ENCODE measurements around the gene PLXNA4. TPM values are rescaled to one million over a fixed set of nuclear protein-coding genes. Genes with fewer than 3 reads are reported as not detected.

Gene PLXNA4
- total RNA-seq, 1 experiment from 2014 or later, result 0.11 TPM

DNA sequence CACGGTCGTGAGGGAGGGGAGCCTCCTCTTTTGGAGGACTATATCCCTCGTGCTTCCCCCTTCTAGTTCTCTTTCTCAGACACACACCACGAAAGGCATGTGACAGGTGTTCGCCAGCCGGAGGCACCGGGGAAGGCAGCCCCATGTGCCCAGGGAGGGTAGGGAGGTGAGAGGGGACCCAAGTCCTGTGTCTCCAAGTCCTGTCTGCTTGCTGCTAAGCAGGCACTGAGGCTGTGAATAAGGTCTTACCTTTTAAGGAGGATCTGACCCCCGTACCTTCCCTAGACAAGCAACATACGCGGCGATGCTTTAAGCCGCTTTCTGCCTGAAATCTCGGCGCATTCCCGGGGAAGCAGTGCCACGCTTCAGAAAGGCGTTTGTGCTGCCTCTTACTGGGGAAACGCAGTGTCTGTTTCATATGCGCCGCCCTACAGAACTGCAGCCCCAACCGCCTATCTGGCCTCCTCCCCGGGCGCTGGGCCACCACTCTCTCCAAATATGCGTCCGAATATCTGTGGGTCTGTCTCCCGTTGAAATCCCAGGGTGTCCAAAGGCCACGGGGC lies 770 bp downstream of the PLXNA4 start:
- CTCF ChIA-PET, result no interaction called here

DNA sequence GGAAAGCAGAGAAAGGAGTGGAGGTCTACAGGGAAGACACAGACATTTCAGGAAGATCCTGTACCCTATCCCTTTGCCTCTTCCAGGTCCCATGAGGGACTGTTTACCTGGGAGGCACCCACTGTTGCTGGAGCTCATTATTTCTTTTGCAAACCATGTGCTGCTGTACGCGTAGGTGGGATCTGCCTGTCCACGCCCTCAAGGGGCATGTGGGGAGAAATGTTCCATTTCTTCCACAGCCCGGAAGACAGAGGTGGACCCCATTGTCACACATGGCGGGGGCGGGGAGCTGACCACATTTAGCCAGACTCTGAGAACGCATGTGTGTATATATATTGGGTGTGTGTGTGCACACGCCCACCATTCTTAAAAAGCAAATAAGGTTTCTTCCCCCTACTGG lies 2.0 kb downstream of the PLXNA4 start:
- Histone ChIP-seq H3K9me3 (ENCODE audit: low read depth, low read length, poor library complexity, severe bottlenecking) (no peaks in the 10 kb centered on the region), H3K27ac (ENCODE audit: low read depth, low read length, poor library complexity, severe bottlenecking) (no peak overlapping the region), H3K4me3 (ENCODE audit: low read depth, low read length, poor library complexity, severe bottlenecking) (no peak overlapping the region), H3K36me3 (ENCODE audit: insufficient read depth, low read length, poor library complexity, severe bottlenecking) (no peaks in the 10 kb centered on the region), H3K4me1 (ENCODE audit: insufficient read depth, low read length, poor library complexity, severe bottlenecking) (peaks cover 16% of the 10 kb centered on the region), H3K27me3 (replicated peaks; ENCODE audit: insufficient read depth, low read depth, low read length, poor library complexity) (peaks cover 74% of the 10 kb centered on the region)
- ChIA-PET POLR2A (ENCODE audit: low non-redundant PET) (no interaction called here), CTCF (no interaction called here)
- TF ChIP-seq EZH2 (IDR thresholded peaks at IDR 0.05; ENCODE audit: borderline replicate concordance, low read depth, low read length, poor library complexity, severe bottlenecking), result no peak
- no peak for TF ChIP-seq CTCF (conservative IDR thresholded peaks at IDR 0.05; ENCODE audit: low read depth, low read length)
- BruUV-seq (replicated peaks), result no TSS peak
- no peak for DNase-seq (ENCODE audit: low spot score)
- intact Hi-C loops (cut with micrococcal nuclease; ENCODE audit: unreplicated experiment), result no loop called here

More for the DNA sequence above, 770 bp downstream of the PLXNA4 start:
- Histone ChIP-seq H3K27me3 (replicated peaks; ENCODE audit: insufficient read depth, low read depth, low read length, poor library complexity) (peaks cover 82% of the 10 kb centered on the region), H3K4me3 (ENCODE audit: low read depth, low read length, poor library complexity, severe bottlenecking) (peak overlapping the region; percentile 39), H3K9me3 (ENCODE audit: low read depth, low read length, poor library complexity, severe bottlenecking) (no peaks in the 10 kb centered on the region), H3K4me1 (ENCODE audit: insufficient read depth, low read length, poor library complexity, severe bottlenecking) (peaks cover 16% of the 10 kb centered on the region), H3K27ac (ENCODE audit: low read depth, low read length, poor library complexity, severe bottlenecking) (no peak overlapping the region), H3K36me3 (ENCODE audit: insufficient read depth, low read length, poor library complexity, severe bottlenecking) (no peaks in the 10 kb centered on the region)
- intact Hi-C loops (cut with micrococcal nuclease; ENCODE audit: unreplicated experiment), result loop anchor here (5.0 kb wide), 1 partner anchor 888 kb away; no protein-coding TSS in a partner anchor
- DNase-seq (ENCODE audit: low spot score), result peak; percentile 65
- BruUV-seq (replicated peaks), result no TSS peak
- POLR2A ChIA-PET (ENCODE audit: low non-redundant PET), result no interaction called here
- TF ChIP-seq CTCF (conservative IDR thresholded peaks at IDR 0.05; ENCODE audit: low read depth, low read length) (peak; percentile 37), EZH2 (IDR thresholded peaks at IDR 0.05; ENCODE audit: borderline replicate concordance, low read depth, low read length, poor library complexity, severe bottlenecking) (peak; percentile 36)

DNA sequence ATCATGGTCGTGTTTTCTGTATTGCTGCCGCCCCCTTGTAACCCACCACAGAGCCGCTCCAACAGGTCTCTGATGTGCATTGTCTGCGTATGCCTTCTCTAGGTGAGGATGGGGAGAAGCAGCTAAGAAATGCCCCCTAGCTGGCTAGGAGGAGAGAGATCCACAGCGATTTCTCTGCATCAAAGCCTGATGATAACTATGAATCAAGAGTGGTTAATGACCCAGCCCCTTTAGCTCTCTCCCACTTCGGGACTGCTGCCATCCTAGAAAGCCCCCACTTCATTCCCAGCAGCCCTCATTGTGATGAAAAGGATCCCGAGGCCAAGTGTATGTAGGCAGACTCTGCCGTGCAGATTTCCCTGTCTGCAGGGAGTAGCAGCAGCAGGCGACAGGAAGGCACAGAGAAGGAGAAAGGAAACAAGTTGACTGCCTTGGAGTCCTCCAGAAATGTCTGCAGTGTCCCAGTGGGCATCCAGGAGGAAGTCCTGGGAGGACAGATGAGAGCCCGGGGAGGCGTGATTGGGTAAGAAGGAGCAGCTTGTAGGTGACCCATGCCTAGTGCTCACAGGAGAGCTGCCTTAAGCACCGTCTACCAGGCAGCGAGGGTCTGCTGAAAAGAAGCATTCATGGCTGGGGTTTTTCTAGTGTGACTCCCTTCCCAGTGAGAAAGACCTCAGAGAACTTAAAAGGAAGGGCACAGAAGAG lies 2.9 kb downstream of the PLXNA4 start:
- Histone ChIP-seq H3K4me1 (ENCODE audit: insufficient read depth, low read length, poor library complexity, severe bottlenecking) (peaks cover 16% of the 10 kb centered on the region), H3K4me3 (ENCODE audit: low read depth, low read length, poor library complexity, severe bottlenecking) (no peak overlapping the region), H3K27ac (ENCODE audit: low read depth, low read length, poor library complexity, severe bottlenecking) (no peak overlapping the region), H3K27me3 (replicated peaks; ENCODE audit: insufficient read depth, low read depth, low read length, poor library complexity) (peaks cover 75% of the 10 kb centered on the region), H3K9me3 (ENCODE audit: low read depth, low read length, poor library complexity, severe bottlenecking) (no peaks in the 10 kb centered on the region), H3K36me3 (ENCODE audit: insufficient read depth, low read length, poor library complexity, severe bottlenecking) (no peaks in the 10 kb centered on the region)
- DNase-seq (ENCODE audit: low spot score), result no peak
- CTCF ChIA-PET, result interaction anchor here (0.7 kb wide), 1 partner anchor 187 kb away, joined by 3 read pairs; no protein-coding TSS in a partner anchor
- intact Hi-C loops (cut with micrococcal nuclease; ENCODE audit: unreplicated experiment), result no loop called here
- TF ChIP-seq CTCF (conservative IDR thresholded peaks at IDR 0.05; ENCODE audit: low read depth, low read length), result no peak
- no peak for TF ChIP-seq EZH2 (IDR thresholded peaks at IDR 0.05; ENCODE audit: borderline replicate concordance, low read depth, low read length, poor library complexity, severe bottlenecking)
- no TSS peak for BruUV-seq (replicated peaks)
- POLR2A ChIA-PET (ENCODE audit: low non-redundant PET), result no interaction called here

Measured in A673 (cell line).